HCT116 (cell line): ENCODE results near the gene DDX41. TPM values are rescaled to one million over a fixed set of nuclear protein-coding genes. Genes with fewer than 3 reads are reported as not detected.
A peak's percentile ranks its signal among the peaks of the same experiment; 100 is the strongest.

Source experiments
- ATAC-seq: fragments of 200-7000 bp; cut with Tn5 transposase; 2 replicates; pipeline ENCODE4 v1.9.1; 2020; ENCODE audit warnings: mild to moderate bottlenecking, moderate library complexity
- BruUV-seq: library from RNA; stranded (reverse); fragments of 400-500 nt; replicated peaks from 2 replicates; lab custom pipeline; 2021; lab: Mats Ljungman, UMichigan
- CTCF ChIA-PET: fragments of 300-600 bp; sonication (Branson Sonifier 250); formaldehyde crosslinking; loops from one replicate; lab custom pipeline; 2021; ENCODE audit warnings: antibody characterized with exemption; lab: Charles Lee
- POLR2A ChIA-PET: fragments of 300-600, 350-600 bp; sonication (Branson Sonifier 250); formaldehyde crosslinking; loops from one replicate; lab custom pipeline; 2021; ENCODE audit warnings: antibody characterized with exemption; lab: Charles Lee
- RAD21 ChIA-PET, 2 experiments: fragments of 300-600 bp; sonication (Branson Sonifier 250); formaldehyde crosslinking; loops; one replicate each; lab custom pipeline; 2023; ENCODE audit warnings: low total read pairs in 2 of 2; ENCODE audit not compliant: uncharacterized antibody in 2 of 2, unreplicated experiment in 2 of 2, low non-redundant PET in 1 of 2; lab: Charles Lee
- DNase-seq: peaks from one replicate; pipeline ENCODE4 v3.0.0-alpha.2; 2010; ENCODE audit warnings: low read depth, low spot score
- H2AFZ ChIP-seq: fragments of 200-600 bp; shearing (Covaris generic), sonication (generic); 2 replicates; pipeline ENCODE4 v1.6.1; 2017; ENCODE audit warnings: low read depth, mixed run types, mixed read lengths, antibody characterized with exemption, low read length; ENCODE audit not compliant: poor library complexity, severe bottlenecking
- H3K27ac ChIP-seq: 2 replicates; pipeline ENCODE4 v1.5.1; 2012; ENCODE audit warnings: low read depth, low read length
- H3K27me3 ChIP-seq: fragments of 200-600 bp; sonication (generic); 2 replicates; pipeline ENCODE4 v1.6.1; 2016; ENCODE audit warnings: mixed run types, low read length, mixed read lengths; ENCODE audit not compliant: insufficient read depth
- H3K36me3 ChIP-seq, 2 experiments: fragments of 200-500 bp in 1 of 2; fragments of 200-600 bp in 1 of 2; sonication (Bioruptor generic) in 1 of 2; sonication (generic) in 1 of 2; 2 replicates each; pipeline versions ENCODE4 v1.5.1 to v1.6.1; 2014 to 2016; ENCODE audit warnings: low read length in 2 of 2, inconsistent platforms in 1 of 2, mixed read lengths in 1 of 2, mixed run types in 1 of 2; ENCODE audit not compliant: insufficient read depth in 2 of 2, control insufficient read depth in 1 of 2
- H3K4me1 ChIP-seq, 2 experiments: fragments of 200-600 bp in 1 of 2; sonication (generic) in 1 of 2; 2 replicates each; pipeline versions ENCODE4 v1.5.1 to v1.6.1; 2012 to 2017; ENCODE audit warnings: low read length in 2 of 2, inconsistent platforms in 1 of 2, mild to moderate bottlenecking in 1 of 2, mixed read lengths in 1 of 2, mixed run types in 1 of 2, moderate library complexity in 1 of 2; ENCODE audit not compliant: insufficient read depth in 2 of 2, control insufficient read depth in 1 of 2
- H3K4me2 ChIP-seq: fragments of 200-600 bp; sonication (generic); 2 replicates; pipeline ENCODE4 v1.6.1; 2017; ENCODE audit warnings: mixed run types, low read length, mixed read lengths
- H3K4me3 ChIP-seq, 2 experiments: fragments of 200-600 bp in 1 of 2; sonication (generic) in 1 of 2; replicated peaks in 1 of 2; 2 replicates each; pipeline ENCODE4 v1.5.1; 2011 to 2016; ENCODE audit warnings: low read length in 2 of 2, control low read depth in 1 of 2, low read depth in 1 of 2, mild to moderate bottlenecking in 1 of 2, mixed read lengths in 1 of 2, mixed run types in 1 of 2
- H3K79me2 ChIP-seq: fragments of 200-600 bp; sonication (generic); 2 replicates; pipeline ENCODE4 v1.6.1; 2017; ENCODE audit warnings: mild to moderate bottlenecking, mixed run types, low read length, moderate library complexity, mixed read lengths; ENCODE audit not compliant: insufficient read depth
- H3K9ac ChIP-seq: fragments of 200-600 bp; sonication (generic); 2 replicates; pipeline ENCODE4 v1.6.1; 2016; ENCODE audit warnings: low read length, mixed read lengths
- H3K9me2 ChIP-seq: fragments of 200-600 bp; sonication (generic), shearing (Covaris generic); 2 replicates; pipeline ENCODE4 v1.6.1; 2017; ENCODE audit warnings: mixed run types, mild to moderate bottlenecking, moderate library complexity; ENCODE audit not compliant: insufficient read depth
- H3K9me3 ChIP-seq, 2 experiments: fragments of 200-500 bp in 1 of 2; fragments of 200-600 bp in 1 of 2; sonication (Bioruptor generic) in 1 of 2; sonication (generic) in 1 of 2; 2 replicates each; pipeline ENCODE4 v1.6.1; 2014 to 2017; ENCODE audit warnings: low read length in 2 of 2, mixed read lengths in 2 of 2, inconsistent platforms in 1 of 2, low read depth in 1 of 2, mild to moderate bottlenecking in 1 of 2, mixed run types in 1 of 2, moderate library complexity in 1 of 2; ENCODE audit not compliant: control insufficient read depth in 1 of 2, insufficient read depth in 1 of 2
- H4K20me1 ChIP-seq: fragments of 200-600 bp; sonication (generic), shearing (Covaris generic); 2 replicates; pipeline ENCODE4 v1.6.1; 2017; ENCODE audit warnings: mixed run types, mild to moderate bottlenecking, moderate library complexity; ENCODE audit not compliant: insufficient read depth
- CBX3 ChIP-seq: IDR thresholded peaks from 2 replicates; pipeline ENCODE4 v1.6.1; 2012; ENCODE audit warnings: low read depth
- intact Hi-C: fragments of 100-400 bp; cut with micrococcal nuclease; formaldehyde crosslinking; loops from 2 replicates; pipeline ENCODE4 v1.10.0; 2022
- total RNA-seq: library from RNA; stranded (reverse); gene quantifications from one replicate; pipeline ENCODE4 v1.2.1, GENCODE V29; 2021; ENCODE audit not compliant: unreplicated experiment
- TF ChIP-seq, protein P1 (sequence below), 3 experiments: fragments of 200-600 bp in 1 of 3; sonication (generic) in 1 of 3; IDR thresholded peaks in 2 of 3; conservative IDR thresholded peaks in 1 of 3; 2 replicates each; pipeline ENCODE4 v1.5.1; 2012 to 2017; ENCODE audit warnings: low read depth in 2 of 3, low read length in 2 of 3, antibody characterized with exemption in 1 of 3, borderline replicate concordance in 1 of 3, control low read depth in 1 of 3, mild to moderate bottlenecking in 1 of 3, mixed read lengths in 1 of 3, mixed run types in 1 of 3, moderate library complexity in 1 of 3; ENCODE audit not compliant: insufficient read depth in 1 of 3

Gene DDX41
- total RNA-seq, 1 experiment from 2014 or later = 141 TPM

DNA sequence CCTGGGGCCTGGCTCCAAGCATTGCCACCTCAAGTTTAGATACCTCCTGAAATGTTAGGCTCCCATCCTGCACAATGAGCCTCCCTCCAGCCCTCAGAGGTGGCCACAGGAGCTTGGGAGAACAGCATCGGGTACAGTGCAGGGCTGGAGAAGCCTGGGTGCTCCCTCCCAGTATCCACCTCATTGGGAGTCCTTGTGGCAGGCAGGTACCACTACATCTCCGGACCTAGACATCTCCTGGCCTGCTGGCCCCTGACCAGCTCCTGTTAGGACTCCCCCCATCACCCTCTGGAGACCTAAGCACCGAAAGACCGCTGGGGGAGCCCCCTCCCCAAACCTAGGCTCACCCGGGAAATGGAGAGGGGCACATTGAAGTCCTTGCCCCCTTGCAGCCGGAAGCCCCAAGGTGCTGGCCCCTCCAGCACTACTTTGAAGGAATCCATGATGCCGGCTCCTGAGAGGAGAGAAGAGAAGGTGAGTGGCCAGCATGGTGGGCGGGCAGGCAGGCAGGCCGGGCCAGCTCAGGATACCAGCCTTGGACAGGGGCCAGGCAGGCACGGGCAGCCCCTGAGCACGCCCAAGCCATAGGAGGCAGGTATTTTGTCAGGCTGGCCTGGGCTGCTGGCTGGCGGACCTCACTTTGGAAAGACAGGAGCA lies 20.6 kb downstream of the DDX41 start:
- ChIA-PET POLR2A (interaction anchor here (0.6 to 6.4 kb wide), 10 partner anchors 9 to 410 kb away, joined by 3 to 54 read pairs (median 7); partner anchors contain the start of genes DBN1 and FGFR4), CTCF (interaction anchor here (1.0 to 4.1 kb wide), 12 partner anchors 10 to 187 kb away, joined by 3 to 28 read pairs (median 7); partner anchors contain the start of gene PRR7), RAD21 (interaction anchor here in 1 of 2 experiments (0.7 kb wide), 1 partner anchor 113 kb away, joined by 5 read pairs; no protein-coding TSS in a partner anchor)
- intact Hi-C loops = loop anchor here (1.0 to 5.0 kb wide), 5 partner anchors 21 to 184 kb away; partner anchors contain the start of genes B4GALT7, MXD3 and PFN3
- Histone ChIP-seq H3K4me2 (peak overlapping the region; percentile 99), H3K79me2 (peaks cover 49% of the 10 kb centered on the region), H3K27me3 (no peaks in the 10 kb centered on the region), H3K27ac (peak overlapping the region; percentile 96), H3K36me3 (peaks cover 0 to 7% of the 10 kb centered on the region in 2 experiments; a peak in 2 of 4 replicates), H3K9me2 (no peaks in the 10 kb centered on the region), H4K20me1 (peaks cover 7% of the 10 kb centered on the region; the same call in 1 of the 2 replicates), H3K9me3 (no peaks in the 10 kb centered on the region), H3K4me1 (peaks cover 38 to 71% of the 10 kb centered on the region in 2 experiments), H2AFZ (no peak overlapping the region), H3K9ac (peak overlapping the region; percentile 94), H3K4me3 (peak overlapping the region; percentile 88 to 89)
- ATAC-seq = peak; percentile 35
- BruUV-seq = no TSS peak
- peak; percentile 44 for DNase-seq
- TF ChIP-seq, protein P1, sequence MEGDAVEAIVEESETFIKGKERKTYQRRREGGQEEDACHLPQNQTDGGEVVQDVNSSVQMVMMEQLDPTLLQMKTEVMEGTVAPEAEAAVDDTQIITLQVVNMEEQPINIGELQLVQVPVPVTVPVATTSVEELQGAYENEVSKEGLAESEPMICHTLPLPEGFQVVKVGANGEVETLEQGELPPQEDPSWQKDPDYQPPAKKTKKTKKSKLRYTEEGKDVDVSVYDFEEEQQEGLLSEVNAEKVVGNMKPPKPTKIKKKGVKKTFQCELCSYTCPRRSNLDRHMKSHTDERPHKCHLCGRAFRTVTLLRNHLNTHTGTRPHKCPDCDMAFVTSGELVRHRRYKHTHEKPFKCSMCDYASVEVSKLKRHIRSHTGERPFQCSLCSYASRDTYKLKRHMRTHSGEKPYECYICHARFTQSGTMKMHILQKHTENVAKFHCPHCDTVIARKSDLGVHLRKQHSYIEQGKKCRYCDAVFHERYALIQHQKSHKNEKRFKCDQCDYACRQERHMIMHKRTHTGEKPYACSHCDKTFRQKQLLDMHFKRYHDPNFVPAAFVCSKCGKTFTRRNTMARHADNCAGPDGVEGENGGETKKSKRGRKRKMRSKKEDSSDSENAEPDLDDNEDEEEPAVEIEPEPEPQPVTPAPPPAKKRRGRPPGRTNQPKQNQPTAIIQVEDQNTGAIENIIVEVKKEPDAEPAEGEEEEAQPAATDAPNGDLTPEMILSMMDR (IDR thresholded peaks at IDR 0.05 in 2 of 3, conservative IDR thresholded peaks at IDR 0.05 in 1 of 3; ENCODE audit: borderline replicate concordance in 1 of 3, insufficient read depth in 1 of 3, low read depth in 2 of 3, low read length in 2 of 3) = peak in 2 of 3 experiments; percentile 50 to 52; a peak in 3 of 6 replicates
- TF ChIP-seq CBX3 = no peak
